HG02623 (cell line): ENCODE results near the gene EXOC4.

ENCODE experiments used
- ATAC-seq: cut with Tn5 transposase; IDR thresholded peaks from one replicate; pipeline ENCODE4 v1.9.1; 2021; ENCODE audit warnings: moderate library complexity; ENCODE audit not compliant: unreplicated experiment

Gene EXOC4

DNA sequence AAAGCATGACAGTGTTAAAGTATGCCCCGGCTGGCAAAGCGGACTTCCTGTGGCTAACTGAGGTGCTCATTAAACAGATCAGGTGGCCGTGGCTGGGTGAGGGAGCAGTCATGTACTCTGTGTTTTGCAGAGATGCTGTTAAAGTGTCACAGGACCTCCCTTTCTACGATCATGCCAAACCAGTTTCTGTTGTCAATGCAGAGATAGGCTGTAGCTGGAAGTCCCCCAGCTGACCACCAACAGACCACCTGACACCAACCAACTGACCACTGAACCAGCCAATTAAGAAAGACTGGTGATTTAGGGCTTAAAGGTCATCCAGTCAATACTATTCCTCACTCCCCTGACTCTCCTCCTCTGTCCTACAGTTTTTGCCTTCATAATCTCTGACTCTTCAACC lies 443.2 kb downstream of the EXOC4 start:
- no peak for ATAC-seq

GRCh38 chr7:133697585-133697984 lies 444.7 kb downstream of the EXOC4 start:
- ATAC-seq: no peak

DNA sequence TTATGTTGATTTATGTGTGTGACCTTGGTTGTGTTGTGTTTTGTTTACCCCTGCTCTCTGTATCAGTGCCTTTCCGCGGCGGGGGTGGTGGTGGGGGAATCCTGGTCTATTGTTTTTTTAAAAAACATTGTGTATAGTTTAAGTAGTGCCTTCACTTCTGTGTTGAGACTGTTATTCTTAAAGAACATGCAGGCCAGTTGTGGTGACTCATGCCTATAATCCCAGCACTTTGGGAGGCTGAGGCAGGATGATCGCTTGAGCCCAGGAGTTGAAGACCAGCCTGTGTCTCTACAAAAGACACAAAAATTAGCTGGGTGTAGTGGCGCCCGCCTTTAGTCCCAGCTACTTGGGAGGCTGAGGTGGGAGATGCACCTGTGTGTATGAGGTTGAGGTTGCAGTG lies 445.2 kb downstream of the EXOC4 start:
- ATAC-seq: no peak

- no peak for ATAC-seq
These were observed 446.5 kb downstream of the EXOC4 start for GRCh38 chr7:133699386-133699785.

- ATAC-seq: no peak
These were observed 449.2 kb downstream of the EXOC4 start for GRCh38 chr7:133702078-133702477.

- ATAC-seq: no peak
These were observed 450.1 kb downstream of the EXOC4 start for GRCh38 chr7:133702960-133703359.

- ATAC-seq: no peak
These were observed 450.7 kb downstream of the EXOC4 start for GRCh38 chr7:133703547-133703946.

DNA sequence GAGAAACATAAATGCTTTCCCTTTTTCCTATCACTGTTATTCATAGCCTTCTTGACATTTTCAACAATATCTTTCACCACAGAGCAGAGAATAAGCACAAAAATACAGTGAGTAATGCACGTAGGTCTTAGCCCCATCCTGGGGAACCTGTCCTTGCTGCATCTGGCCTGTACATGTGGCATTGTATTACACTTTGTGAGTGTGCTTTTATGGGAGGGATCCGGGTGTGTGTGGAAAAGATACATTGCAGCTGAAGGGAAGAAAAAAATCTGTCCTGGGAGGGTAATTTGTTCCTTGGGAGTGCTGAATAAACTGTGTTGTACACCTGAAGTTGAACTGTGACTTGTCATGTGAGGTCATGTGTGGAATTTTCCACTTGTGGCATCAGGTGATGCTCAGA lies 451.6 kb downstream of the EXOC4 start:
- ATAC-seq: no peak

DNA sequence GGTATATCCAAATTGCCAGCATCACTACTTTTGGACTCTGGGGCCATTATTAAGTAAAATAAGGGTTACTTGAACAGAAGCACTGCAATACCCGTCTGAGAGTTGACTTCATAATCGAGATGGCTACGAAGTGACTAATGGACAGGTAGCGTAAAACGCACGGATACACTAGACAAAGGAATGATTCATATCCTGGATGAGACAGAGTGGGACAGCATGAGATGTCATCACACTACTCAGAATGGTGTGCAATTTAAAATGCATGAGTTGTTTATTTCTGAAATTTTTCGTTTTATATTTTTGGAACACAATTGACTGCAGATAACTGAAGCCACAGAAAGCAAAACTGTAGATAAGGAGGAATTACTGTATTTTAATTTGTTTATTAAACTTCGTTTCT lies 452.7 kb downstream of the EXOC4 start:
- no peak for ATAC-seq

DNA sequence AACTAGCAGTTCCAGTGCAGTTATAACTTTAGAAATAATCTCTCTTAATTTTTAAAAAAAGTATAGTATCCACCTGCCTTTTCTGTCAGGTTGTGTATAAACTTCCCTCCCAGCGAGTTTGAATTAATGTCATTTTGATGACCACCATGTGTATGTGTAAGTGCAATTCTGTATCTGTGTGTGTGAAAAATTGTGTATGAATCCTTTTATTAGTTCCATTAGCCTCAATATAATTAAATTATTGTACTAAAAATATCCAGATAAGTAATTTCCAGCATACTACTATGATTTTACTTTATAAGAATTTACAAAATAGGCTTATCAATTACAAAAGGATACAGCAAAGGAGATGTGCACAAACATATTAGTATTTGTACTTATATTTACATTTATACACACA lies 453.1 kb downstream of the EXOC4 start:
- ATAC-seq: no peak

DNA sequence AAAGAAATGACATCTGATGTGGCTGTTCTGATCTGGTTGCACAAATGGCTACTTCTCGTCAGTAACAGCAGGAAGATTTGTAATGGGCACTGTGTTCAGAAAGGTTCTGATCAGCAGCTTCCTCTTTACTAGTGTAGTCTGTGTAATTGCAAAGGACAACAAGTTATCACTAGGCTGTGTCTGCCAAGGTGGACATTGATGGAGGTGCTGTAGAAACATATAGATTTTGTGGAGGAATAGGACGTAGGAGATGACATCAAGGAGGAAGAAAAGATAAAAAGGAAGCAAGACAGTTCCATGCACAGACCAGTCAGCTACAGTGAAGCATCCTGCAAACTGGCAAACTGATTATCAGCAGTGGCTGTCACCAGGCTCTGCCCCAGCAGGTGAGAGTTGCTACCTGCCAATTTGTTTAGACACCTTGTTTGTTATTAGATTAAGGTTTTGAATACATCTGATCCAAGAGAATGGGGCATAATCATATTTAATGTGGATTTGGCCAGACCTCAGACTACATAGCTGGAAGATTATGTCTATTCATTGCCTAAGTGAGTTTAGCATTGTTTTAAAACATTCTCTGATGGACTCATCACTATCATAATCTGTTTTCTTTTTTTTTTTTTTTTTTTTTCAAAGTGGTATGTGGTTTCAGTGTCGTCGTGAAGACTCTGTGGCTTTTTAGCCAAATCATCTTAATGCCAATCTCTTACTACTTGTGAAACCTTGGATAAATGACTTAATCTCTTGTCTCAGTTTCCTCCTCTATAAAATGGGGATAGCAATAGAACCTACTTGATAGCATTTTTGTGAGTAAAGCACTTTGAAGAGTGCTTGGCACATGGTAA lies 456.4 kb downstream of the EXOC4 start:
- no peak for ATAC-seq

DNA sequence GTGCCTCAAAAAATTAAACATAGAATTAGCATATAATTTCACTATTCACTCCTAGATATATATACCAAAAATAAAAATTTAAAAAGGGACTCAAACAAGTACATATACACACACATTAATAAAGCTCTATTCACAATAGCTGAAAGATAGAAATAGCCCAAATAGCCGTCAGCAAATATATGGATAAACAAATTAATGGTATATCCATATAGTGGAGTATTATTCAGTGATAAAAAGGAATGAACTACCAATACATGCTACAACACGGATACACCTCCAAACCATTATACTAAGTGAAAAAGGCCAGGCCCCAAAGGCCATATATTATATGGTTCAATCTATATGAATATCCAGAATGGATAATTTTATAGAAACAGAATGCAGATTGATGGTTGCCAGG lies 459.7 kb downstream of the EXOC4 start:
- no peak for ATAC-seq

DNA sequence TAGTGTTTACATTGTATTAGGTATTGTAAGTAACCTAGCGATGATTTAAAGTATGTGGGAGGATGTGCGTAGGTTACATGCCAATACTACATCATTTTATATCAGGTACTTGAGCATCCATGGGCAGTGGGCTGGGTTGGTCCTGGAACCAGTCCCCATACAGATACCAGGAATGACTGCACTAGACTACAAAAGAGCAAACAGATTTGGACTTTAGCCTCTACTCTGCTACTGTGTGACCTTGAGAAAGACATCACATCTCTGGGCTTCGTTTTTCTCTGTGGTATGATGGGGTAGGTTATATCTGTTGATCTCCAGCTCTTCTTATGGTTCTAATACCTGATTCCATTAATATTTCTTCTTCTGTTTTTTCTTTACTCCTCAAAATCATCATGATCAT lies 461.8 kb downstream of the EXOC4 start:
- ATAC-seq: no peak

- no peak for ATAC-seq
These were observed 465.3 kb downstream of the EXOC4 start for GRCh38 chr7:133718131-133718530.

GRCh38 chr7:133723044-133723443 lies 470.2 kb downstream of the EXOC4 start:
- no peak for ATAC-seq

- no peak for ATAC-seq
These were observed 471.3 kb downstream of the EXOC4 start for GRCh38 chr7:133724148-133724547.

GRCh38 chr7:133724694-133725093 lies 471.8 kb downstream of the EXOC4 start:
- no peak for ATAC-seq

DNA sequence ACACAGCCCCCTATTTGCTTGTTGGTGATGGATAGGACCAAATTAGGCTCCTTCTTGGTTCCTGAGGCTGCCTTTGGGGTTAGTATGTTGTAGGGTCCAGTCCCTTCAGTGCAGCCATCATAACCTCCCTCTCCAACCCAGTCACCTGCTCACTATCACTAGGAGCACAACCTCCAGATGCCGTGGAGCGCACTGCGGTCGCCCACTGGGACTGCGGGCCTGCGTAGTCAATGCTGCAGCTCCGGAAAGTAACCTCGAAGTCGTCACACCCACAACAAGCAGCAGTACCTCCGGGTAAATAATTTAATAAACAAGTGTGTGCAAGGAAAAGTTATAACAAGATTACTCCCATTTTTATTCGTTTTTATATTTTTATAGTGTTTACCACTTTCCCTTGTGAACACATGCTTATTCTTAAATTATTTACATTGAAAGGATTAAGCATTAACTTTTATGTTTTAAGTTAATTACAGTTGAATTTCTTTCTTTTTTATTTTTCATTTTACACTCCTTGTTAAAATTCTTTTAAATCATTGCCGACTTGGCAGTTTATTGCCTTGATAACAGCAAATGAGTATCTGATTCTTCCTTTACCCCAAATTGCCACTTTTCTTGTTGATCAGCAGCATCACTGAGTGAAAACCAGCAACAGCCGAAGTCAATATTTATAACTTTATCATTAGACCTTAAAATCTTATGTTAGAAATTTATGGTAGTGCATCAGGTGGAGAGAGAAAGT lies 474.8 kb downstream of the EXOC4 start:
- ATAC-seq: no peak

GRCh38 chr7:133730360-133730759 lies 477.5 kb downstream of the EXOC4 start:
- no peak for ATAC-seq

DNA sequence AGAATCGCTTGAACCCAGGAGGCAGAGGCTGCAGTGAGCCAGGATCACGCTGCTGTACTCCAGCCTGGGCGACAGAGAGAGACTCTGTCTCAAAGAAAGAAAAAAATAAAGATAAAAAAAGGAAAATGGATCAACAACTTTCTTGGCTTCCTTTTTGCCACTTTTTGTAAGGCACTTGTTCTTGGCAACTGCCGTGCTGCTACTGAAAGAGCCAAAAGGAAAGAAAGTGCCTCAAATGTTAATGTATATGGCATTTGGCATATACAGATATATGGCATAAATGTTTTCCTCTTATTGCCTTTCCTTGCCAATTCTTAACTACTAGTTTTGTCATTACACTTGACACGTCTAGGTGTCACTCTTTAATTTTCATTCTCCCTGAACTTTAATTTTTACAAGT lies 480.5 kb downstream of the EXOC4 start:
- no peak for ATAC-seq

- ATAC-seq: no peak
These were observed 482.3 kb downstream of the EXOC4 start for GRCh38 chr7:133735222-133735621.

DNA sequence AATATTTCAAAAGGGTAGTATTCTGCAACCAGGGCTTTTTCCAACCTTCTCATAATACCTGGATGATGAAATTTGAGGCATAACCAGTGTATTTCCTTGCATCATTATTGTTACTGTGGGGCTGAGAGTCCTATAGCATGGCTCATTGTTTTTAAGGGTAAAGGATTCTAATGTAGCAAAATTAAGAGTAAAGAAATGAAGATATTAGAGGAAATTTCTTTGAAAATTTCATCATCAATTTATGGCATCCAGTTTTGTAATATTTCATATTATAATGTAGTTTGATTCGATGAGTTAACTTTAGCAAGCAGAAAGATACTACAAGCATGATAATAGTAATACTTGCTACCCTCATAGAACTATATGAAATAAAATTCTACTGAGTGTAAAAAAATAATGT lies 486.9 kb downstream of the EXOC4 start:
- ATAC-seq: no peak
